NAMALWA (cell line): Measurements from ENCODE around the gene NT5C1A.
A peak's percentile ranks its signal among the peaks of the same experiment; 100 is the strongest.

Experiments
- DNase-seq: peaks from one replicate; pipeline ENCODE4 v3.0.0-alpha.2; 2015; ENCODE audit warnings: low spot score

NT5C1A gene

GRCh38 chr1:39671793-39672550 lies at the start of gene NT5C1A:
Gene NT5C1A (minus strand): TSS chr1:39672107. CDS start chr1:39672038, 69 bp downstream.
- no peak for DNase-seq

GRCh38 chr1:39721664-39722063 lies 49.8 kb upstream of the NT5C1A start:
- DNase-seq = no peak

- peak; percentile 90 for DNase-seq
Observed at GRCh38 chr1:39720094-39720999, 48.4 kb upstream of the NT5C1A start.

- DNase-seq = no peak
Observed at GRCh38 chr1:39717809-39718208, 45.9 kb upstream of the NT5C1A start.

- DNase-seq = no peak
Observed at GRCh38 chr1:39713557-39713956, 41.6 kb upstream of the NT5C1A start.

- no peak for DNase-seq
Observed at GRCh38 chr1:39711966-39712340, 40.0 kb upstream of the NT5C1A start.

GRCh38 chr1:39711104-39711965 lies 39.4 kb upstream of the NT5C1A start:
- no peak for DNase-seq

- no peak for DNase-seq
Observed at GRCh38 chr1:39707506-39707905, 35.6 kb upstream of the NT5C1A start.

GRCh38 chr1:39704757-39705156 lies 32.9 kb upstream of the NT5C1A start:
- DNase-seq = no peak

- DNase-seq = no peak
Observed at GRCh38 chr1:39701049-39701439, 29.1 kb upstream of the NT5C1A start.

- DNase-seq = no peak
Observed at GRCh38 chr1:39700348-39700747, 28.4 kb upstream of the NT5C1A start.

GRCh38 chr1:39699419-39699818 lies 27.5 kb upstream of the NT5C1A start:
- DNase-seq = no peak

GRCh38 chr1:39698568-39698967 lies 26.7 kb upstream of the NT5C1A start:
- no peak for DNase-seq

- DNase-seq = no peak
Observed at GRCh38 chr1:39696448-39696847, 24.5 kb upstream of the NT5C1A start.

- DNase-seq = no peak
Observed at GRCh38 chr1:39695016-39695415, 23.1 kb upstream of the NT5C1A start.

- no peak for DNase-seq
Observed at GRCh38 chr1:39694026-39694425, 22.1 kb upstream of the NT5C1A start.

- DNase-seq = no peak
Observed at GRCh38 chr1:39692152-39693074, 20.5 kb upstream of the NT5C1A start.

- DNase-seq = peak; percentile 90
Observed at GRCh38 chr1:39691383-39692151, 19.7 kb upstream of the NT5C1A start, which contains the start of gene HPCAL4. Gene HPCAL4 (minus strand): TSS chr1:39691433. CDS start chr1:39684603, 6,830 bp downstream.

- no peak for DNase-seq
Observed at GRCh38 chr1:39690794-39691382, 19.0 kb upstream of the NT5C1A start.

- no peak for DNase-seq
Observed at GRCh38 chr1:39690225-39690624, 18.3 kb upstream of the NT5C1A start.
